ENCODE results near the gene KIF7.
"Not testable (repeated sequence)": the region's sequence is repeated elsewhere in the genome, so short reads cannot be mapped to it uniquely, and the experiment has no call there.

The KIF7 gene

GRCh38 chr15:89599021-89599420 lies 56.2 kb downstream of the KIF7 start:
- DNase-seq: no peak

DNA sequence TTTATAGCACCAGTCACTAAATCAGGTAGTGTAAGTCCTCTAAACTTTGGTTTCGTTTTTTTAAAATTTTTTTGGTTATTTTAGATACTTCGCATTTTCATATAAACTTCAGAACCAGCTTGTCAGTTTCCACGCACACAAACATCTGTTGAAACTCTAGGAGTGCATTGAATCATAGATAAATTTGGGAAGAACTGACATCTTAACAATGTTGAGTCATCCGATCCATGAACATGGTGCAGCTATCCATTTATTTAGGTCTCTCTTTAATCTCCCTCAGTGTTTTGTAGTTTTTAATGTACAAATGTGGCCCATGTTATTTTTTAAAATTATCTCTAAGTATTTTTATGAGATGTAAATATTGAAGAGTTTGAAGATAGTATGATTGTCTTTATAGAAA lies 62.2 kb downstream of the KIF7 start:
- DNase-seq: no peak

DNA sequence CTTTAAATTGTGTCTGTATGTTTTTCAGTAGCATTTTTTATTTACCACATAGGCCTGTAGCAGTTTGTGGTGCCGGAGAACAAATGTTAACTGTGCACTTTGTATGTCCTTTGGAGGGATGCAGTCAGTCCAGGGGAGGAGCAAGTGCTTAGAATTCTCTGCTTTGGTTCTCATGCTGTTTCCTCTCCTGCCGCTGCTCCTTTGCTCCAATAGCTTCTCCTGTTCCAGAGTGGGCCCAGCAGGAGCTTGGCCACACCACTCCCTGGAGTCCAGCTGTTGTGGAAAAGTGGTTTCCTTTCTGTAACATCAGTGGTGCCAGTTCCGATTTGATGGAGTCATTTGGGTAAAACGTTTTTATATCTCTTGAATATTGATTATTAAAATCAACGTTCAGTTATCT lies 63.4 kb downstream of the KIF7 start:
- no peak for DNase-seq

DNA sequence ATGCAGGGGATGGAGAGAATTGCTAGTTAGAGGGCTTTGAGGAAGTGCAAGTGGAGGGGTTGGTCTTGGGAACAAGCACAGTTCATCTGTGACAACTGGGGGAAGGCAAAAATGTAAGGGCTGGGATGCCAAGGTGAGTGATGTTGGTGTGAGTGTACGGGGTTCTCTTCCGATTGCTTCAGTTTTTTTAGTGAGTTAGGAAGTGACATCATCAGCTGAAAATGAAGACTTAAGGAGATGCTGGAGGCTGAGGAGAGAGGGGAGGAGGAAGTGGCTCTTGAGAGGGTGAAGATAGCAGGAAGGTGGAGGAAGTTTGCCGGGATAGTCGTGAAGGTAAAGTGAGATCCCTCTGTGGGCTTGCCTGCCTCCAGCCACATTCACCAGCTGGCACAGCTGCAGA lies 67.3 kb downstream of the KIF7 start:
- no peak for DNase-seq

DNA sequence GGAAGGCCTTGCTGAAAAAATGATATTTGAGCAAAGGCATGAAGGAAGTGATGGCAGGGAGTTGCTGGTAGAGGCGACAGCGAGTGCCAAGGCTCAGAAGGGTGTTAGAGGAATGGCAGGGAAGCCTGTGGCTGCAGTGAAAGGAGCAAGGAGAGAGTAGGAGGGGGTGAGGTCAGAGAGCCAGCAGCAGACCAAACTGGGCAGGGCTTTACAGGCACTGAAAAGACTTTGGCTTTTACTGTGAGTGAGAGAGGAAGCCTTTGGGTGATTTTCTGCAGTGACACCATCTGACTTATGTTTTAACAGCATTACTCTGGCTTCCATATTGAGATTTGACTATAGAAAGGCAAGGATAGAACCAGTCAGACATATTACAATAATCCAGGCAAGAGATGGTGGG lies 68.6 kb downstream of the KIF7 start:
- DNase-seq: no peak

- DNase-seq: not testable (repeated sequence)
Measured at GRCh38 chr15:89580747-89581146, 74.5 kb downstream of the KIF7 start.

- DNase-seq: no peak
Measured at GRCh38 chr15:89578146-89578545, 77.1 kb downstream of the KIF7 start.
